ENCODE results near the gene HDAC3.
A peak's percentile ranks its signal among the peaks of the same experiment; 100 is the strongest.

DNA sequence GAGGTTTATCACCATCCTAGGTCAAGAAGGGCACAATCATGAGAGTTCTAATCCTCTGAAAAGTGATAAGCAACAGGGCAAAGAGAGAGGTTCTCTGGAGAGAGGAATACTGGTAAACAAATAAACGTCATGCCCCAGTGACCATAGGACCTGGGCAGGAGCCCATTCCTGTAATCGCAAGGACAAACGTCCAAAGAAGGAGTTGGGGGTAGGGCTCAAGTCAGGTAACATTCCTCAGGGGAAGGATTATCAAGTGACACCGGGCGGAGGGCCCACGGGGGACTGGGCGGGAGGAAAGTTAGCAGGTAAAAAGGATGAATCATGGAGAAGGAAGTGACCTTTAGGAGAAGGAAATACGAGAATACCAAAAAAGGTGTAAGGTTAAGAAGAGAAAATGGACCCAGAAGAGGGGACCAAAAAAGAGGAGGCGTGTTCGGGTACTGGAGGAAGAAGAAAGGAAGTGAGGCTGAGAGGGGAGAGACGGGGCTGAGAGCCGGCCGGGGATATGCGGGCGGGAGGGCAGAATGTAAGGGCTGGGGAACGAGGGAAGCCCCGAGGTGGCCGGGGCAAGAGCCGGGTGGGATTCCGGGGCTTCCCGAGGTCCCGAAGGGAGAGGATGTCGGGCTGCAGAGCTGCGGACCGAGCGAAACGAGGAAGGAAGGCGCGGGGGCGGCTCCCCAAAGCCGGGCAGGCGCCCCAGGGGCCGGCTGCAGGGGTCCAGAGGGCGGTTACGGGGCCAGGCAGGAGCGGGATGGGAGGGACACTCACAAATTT lies 18.4 kb downstream of the HDAC3 start:
- TF ChIP-seq, protein P1, sequence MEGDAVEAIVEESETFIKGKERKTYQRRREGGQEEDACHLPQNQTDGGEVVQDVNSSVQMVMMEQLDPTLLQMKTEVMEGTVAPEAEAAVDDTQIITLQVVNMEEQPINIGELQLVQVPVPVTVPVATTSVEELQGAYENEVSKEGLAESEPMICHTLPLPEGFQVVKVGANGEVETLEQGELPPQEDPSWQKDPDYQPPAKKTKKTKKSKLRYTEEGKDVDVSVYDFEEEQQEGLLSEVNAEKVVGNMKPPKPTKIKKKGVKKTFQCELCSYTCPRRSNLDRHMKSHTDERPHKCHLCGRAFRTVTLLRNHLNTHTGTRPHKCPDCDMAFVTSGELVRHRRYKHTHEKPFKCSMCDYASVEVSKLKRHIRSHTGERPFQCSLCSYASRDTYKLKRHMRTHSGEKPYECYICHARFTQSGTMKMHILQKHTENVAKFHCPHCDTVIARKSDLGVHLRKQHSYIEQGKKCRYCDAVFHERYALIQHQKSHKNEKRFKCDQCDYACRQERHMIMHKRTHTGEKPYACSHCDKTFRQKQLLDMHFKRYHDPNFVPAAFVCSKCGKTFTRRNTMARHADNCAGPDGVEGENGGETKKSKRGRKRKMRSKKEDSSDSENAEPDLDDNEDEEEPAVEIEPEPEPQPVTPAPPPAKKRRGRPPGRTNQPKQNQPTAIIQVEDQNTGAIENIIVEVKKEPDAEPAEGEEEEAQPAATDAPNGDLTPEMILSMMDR (tag by site-specific recombination; IDR thresholded peaks at IDR 0.05) = no peak
- TF ChIP-seq, protein P2, sequence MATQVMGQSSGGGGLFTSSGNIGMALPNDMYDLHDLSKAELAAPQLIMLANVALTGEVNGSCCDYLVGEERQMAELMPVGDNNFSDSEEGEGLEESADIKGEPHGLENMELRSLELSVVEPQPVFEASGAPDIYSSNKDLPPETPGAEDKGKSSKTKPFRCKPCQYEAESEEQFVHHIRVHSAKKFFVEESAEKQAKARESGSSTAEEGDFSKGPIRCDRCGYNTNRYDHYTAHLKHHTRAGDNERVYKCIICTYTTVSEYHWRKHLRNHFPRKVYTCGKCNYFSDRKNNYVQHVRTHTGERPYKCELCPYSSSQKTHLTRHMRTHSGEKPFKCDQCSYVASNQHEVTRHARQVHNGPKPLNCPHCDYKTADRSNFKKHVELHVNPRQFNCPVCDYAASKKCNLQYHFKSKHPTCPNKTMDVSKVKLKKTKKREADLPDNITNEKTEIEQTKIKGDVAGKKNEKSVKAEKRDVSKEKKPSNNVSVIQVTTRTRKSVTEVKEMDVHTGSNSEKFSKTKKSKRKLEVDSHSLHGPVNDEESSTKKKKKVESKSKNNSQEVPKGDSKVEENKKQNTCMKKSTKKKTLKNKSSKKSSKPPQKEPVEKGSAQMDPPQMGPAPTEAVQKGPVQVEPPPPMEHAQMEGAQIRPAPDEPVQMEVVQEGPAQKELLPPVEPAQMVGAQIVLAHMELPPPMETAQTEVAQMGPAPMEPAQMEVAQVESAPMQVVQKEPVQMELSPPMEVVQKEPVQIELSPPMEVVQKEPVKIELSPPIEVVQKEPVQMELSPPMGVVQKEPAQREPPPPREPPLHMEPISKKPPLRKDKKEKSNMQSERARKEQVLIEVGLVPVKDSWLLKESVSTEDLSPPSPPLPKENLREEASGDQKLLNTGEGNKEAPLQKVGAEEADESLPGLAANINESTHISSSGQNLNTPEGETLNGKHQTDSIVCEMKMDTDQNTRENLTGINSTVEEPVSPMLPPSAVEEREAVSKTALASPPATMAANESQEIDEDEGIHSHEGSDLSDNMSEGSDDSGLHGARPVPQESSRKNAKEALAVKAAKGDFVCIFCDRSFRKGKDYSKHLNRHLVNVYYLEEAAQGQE (tag by site-specific recombination; IDR thresholded peaks at IDR 0.05) = no peak
- TF ChIP-seq ZNF23 (tag by site-specific recombination; IDR thresholded peaks at IDR 0.05; ENCODE audit: borderline replicate concordance) (no peak), MZF1 (tag by site-specific recombination; IDR thresholded peaks at IDR 0.05; ENCODE audit: borderline replicate concordance) (no peak; the same call in 1 of the 2 replicates), ZNF629 (tag by site-specific recombination; IDR thresholded peaks at IDR 0.05) (0 out of 2 replicates have a peak, but pooled peaks have one; percentile 55), MEIS1 (CRISPR knock-in tag; IDR thresholded peaks at IDR 0.05; ENCODE audit: borderline replicate concordance) (no peak)
- TF ChIP-seq, protein P3, sequence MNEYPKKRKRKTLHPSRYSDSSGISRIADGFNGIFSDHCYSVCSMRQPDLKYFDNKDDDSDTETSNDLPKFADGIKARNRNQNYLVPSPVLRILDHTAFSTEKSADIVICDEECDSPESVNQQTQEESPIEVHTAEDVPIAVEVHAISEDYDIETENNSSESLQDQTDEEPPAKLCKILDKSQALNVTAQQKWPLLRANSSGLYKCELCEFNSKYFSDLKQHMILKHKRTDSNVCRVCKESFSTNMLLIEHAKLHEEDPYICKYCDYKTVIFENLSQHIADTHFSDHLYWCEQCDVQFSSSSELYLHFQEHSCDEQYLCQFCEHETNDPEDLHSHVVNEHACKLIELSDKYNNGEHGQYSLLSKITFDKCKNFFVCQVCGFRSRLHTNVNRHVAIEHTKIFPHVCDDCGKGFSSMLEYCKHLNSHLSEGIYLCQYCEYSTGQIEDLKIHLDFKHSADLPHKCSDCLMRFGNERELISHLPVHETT (tag by site-specific recombination; IDR thresholded peaks at IDR 0.05) = 0 out of 2 replicates have a peak, but pooled peaks have one; percentile 31
- TF ChIP-seq, protein P4, sequence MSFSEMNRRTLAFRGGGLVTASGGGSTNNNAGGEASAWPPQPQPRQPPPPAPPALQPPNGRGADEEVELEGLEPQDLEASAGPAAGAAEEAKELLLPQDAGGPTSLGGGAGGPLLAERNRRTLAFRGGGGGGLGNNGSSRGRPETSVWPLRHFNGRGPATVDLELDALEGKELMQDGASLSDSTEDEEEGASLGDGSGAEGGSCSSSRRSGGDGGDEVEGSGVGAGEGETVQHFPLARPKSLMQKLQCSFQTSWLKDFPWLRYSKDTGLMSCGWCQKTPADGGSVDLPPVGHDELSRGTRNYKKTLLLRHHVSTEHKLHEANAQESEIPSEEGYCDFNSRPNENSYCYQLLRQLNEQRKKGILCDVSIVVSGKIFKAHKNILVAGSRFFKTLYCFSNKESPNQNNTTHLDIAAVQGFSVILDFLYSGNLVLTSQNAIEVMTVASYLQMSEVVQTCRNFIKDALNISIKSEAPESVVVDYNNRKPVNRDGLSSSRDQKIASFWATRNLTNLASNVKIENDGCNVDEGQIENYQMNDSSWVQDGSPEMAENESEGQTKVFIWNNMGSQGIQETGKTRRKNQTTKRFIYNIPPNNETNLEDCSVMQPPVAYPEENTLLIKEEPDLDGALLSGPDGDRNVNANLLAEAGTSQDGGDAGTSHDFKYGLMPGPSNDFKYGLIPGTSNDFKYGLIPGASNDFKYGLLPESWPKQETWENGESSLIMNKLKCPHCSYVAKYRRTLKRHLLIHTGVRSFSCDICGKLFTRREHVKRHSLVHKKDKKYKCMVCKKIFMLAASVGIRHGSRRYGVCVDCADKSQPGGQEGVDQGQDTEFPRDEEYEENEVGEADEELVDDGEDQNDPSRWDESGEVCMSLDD (tag by site-specific recombination; IDR thresholded peaks at IDR 0.05) = no peak
- TF ChIP-seq, protein P5, sequence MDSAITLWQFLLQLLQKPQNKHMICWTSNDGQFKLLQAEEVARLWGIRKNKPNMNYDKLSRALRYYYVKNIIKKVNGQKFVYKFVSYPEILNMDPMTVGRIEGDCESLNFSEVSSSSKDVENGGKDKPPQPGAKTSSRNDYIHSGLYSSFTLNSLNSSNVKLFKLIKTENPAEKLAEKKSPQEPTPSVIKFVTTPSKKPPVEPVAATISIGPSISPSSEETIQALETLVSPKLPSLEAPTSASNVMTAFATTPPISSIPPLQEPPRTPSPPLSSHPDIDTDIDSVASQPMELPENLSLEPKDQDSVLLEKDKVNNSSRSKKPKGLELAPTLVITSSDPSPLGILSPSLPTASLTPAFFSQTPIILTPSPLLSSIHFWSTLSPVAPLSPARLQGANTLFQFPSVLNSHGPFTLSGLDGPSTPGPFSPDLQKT (IDR thresholded peaks at IDR 0.05; ENCODE audit: borderline replicate concordance, low read depth, low read length) = no peak
- TF ChIP-seq, protein P6, sequence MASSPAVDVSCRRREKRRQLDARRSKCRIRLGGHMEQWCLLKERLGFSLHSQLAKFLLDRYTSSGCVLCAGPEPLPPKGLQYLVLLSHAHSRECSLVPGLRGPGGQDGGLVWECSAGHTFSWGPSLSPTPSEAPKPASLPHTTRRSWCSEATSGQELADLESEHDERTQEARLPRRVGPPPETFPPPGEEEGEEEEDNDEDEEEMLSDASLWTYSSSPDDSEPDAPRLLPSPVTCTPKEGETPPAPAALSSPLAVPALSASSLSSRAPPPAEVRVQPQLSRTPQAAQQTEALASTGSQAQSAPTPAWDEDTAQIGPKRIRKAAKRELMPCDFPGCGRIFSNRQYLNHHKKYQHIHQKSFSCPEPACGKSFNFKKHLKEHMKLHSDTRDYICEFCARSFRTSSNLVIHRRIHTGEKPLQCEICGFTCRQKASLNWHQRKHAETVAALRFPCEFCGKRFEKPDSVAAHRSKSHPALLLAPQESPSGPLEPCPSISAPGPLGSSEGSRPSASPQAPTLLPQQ (tag by site-specific recombination; IDR thresholded peaks at IDR 0.05) = peak; percentile 84

All from HEK293 (cell line).